ENCODE measurements around the gene NOD1.
"Not testable (repeated sequence)": the region's sequence is repeated elsewhere in the genome, so short reads cannot be mapped to it uniquely, and the experiment has no call there.

NOD1 gene

DNA sequence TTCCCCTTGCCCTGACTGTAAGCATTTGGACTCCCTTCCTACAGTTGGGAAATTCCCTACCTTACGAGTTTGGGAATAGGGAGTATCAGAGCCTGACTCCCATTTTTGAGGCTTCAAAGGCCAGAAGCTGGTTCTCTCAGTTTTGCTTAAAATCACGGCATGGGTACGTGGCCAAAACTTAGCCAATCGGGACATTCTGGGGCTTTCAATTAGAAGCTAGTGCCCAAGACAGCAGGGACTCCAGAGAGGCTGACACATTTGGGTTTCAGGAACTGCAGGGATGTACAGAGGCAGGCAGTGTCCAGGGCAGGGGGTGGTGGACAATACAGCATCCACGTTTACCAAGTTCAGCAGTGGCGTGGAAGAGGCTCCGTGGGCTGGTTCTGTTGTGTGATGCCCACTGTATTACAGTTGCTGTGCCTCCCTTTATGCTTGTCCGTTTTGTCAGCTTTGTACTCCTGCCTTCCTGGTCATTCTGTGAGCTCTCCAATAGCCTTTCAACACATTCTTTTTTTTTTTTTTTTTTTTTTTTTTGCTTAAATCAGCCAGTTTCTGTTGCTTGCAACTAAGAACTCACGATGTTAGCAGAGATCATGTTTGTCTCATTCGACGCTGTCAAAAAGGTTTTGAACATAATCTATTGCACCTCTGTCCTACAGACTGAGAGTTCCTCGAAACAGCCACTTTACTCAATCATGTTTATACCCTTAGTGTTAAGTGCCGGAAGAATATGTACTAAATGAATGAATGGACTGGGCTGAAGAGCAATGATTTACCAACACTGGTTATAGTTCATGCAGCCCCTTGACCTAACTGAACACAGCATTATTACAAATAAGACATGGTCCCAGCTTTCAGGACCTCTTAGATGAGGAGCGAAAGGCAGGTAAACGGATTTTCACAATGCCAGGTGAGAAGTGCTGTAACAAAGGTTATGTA, 25.0 kb upstream of the NOD1 start:
- DNase-seq (ENCODE audit: low spot score): no peak

GRCh38 chr7:30502470-30503251, 24.1 kb upstream of the NOD1 start:
- DNase-seq (ENCODE audit: low spot score): no peak

GRCh38 chr7:30501264-30501663, 22.7 kb upstream of the NOD1 start:
- no peak for DNase-seq (ENCODE audit: low spot score)

DNA sequence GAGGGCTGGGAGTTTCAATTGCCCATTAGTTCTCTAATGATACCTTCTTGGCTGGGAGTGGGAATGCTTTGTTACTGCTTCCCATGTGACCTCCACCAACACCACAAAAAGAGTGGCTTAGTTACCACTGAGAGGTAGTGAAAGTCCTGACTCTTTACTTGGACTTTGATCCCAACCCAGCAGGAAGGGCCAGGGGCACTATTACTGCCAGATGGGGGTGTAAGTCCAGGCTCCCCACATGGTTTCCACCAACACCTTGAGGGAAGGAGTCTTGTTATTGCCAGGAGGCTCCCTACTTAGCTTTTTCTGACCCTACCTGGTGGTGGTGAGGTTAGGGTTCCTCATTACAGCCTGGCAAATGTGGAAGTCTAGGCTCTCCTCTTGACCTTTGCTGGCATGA, 14.6 kb upstream of the NOD1 start:
- no peak for DNase-seq (ENCODE audit: low spot score)

GRCh38 chr7:30491417-30491816, 12.8 kb upstream of the NOD1 start:
- no peak for DNase-seq (ENCODE audit: low spot score)

GRCh38 chr7:30487371-30487770, 8.8 kb upstream of the NOD1 start:
- no peak for DNase-seq (ENCODE audit: low spot score)

- DNase-seq (ENCODE audit: low spot score): no peak
Measured at GRCh38 chr7:30485667-30486066, 7.1 kb upstream of the NOD1 start.

GRCh38 chr7:30481416-30481815, 2.8 kb upstream of the NOD1 start:
- not testable (repeated sequence) for DNase-seq (ENCODE audit: low spot score)

- peak; percentile 28 for DNase-seq (ENCODE audit: low spot score)
Measured at GRCh38 chr7:30479202-30480120, 877 bp upstream of the NOD1 start.

DNA sequence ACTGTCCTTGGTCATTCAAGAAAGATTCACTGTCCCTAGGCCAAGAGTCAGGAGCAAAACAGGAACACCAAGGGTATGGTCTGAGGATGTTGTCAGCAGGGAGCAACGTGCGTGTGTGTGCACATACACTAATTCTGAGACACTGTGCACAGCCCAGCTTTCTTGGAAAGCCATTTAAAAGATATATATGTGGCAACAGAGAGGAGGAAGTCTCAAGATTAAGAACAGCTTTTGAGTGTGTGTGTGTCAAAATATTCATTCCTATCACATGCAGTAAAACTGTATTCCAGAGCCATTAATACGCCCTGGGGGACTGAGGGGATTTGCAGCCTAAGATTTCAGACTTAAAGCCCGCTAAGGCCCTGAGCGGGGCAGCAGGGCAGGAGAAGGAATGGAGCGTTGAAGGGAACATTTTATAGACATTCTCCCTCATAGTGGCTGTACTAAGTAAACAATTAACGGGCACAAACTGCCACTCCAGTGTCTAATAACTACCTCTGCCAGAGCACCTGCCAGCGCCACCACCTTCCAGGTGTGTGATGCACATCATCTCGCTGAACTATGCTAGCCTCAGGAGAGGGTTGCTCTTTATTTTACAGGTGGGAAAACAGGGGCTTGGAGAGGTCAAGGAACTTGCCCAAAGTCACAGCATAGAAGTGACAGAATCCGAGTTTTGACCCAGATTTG, 2.0 kb downstream of the NOD1 start:
- DNase-seq (ENCODE audit: low spot score): no peak

DNA sequence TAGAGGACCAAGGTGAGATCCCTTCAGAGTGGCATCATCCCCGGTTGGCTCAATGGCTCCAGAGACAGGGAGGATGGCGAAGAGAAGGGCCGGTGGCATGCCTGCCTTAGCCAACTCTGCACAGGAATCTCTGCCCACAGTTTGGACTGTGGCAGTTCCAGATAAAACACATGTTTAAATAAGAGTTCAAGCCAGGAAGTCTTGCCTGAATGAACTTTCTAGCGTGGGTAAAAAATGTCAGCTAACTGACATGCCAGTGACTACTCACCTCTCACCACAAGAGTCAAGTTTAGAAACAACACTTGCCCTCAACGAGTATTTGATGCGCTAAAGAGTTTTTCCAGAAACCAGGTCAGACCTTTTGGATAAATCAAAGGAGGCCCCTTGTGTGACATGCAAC, 3.0 kb downstream of the NOD1 start:
- DNase-seq (ENCODE audit: low spot score): no peak

- no peak for DNase-seq (ENCODE audit: low spot score)
Measured at GRCh38 chr7:30474893-30475292, 3.7 kb downstream of the NOD1 start.

DNA sequence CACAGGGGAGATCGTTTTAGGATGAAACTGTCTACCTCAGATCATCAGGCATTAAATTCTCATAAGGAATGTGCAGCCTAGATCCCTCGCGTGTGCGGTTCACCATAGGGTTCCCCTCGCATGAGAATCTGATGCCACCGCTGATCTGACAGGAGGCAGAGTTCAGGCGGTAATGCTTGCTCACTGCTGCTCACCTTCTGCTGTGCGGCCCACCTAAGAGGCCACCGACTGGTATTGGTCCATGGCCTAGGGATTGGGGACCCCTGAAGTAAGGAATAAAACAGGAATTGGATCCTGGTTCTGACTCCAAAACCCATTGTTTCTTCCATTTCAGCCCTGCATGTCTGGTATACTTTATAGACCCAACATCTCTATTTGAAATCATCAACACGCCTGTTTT, 4.1 kb downstream of the NOD1 start:
- no peak for DNase-seq (ENCODE audit: low spot score)

DNA sequence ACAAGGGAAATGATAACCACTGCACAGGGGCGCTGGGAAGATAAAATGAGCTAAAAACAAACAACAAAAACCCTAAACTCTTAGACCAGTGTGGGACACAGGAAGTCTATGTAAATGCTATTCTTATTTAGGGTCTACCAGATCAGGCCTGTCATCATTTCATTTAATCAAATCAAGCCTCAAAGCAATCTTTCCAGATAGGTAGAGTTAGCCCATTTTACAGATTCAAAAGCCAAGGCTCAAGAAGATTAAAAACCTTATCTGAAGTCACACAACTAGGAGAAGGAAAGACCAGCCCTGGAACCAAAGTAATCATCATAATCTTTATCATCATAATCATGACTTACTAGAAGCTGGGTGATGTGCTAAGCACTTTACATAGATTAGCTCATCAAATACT, 4.7 kb downstream of the NOD1 start:
- no peak for DNase-seq (ENCODE audit: low spot score)

GRCh38 chr7:30472784-30473775, 5.5 kb downstream of the NOD1 start:
- DNase-seq (ENCODE audit: low spot score): no peak

DNA sequence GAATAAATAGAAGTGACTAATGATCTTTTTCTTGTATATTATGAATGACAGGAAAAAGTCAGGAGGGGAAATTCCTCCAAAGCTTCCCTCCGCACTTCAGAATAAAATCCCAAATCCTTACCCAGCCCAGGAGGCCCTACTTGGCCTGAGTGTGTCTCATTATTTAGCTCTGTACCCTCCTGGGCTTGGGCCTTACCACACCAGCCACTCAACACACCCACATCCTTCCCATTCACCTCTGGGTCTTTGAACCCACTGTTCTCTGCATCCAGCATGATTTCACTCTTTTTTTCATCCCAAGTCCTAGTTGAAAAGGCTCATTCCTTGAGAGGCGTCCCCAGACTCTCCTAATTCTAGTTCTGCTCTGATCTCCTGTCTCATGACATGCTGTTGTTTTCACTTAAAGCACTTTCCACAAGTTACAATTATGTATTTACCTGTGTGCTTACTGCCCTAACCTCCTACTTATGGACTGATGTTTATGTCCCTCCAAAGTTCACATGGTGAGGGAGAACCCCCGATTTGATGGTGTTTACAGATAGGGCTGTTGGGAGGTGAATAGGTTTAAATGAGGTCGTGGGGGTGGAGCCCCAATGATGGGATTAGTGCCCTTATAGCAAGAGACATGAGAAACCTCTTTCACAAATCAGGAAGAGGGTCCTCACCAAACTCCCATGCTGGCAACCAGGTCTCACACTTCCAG, 6.4 kb downstream of the NOD1 start:
- no peak for DNase-seq (ENCODE audit: low spot score)

DNA sequence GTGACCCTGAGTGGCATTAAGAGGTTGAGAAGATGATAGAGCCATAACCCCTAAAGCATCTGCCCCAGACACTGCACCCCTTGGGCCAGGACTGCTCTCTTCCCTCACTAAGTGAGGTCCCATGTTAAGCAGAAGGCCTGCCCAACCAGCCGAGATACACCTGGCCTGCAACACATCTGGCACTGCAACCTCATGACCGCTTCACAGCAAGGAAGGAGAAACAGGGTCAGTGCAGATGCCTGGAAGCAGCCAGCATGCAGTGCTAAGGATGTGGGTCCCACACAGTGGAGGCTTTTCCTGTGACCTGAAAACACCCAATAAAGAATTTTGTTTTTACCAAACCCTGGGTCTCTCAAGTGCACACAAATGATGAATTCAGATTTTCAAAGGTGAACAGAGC, 7.4 kb downstream of the NOD1 start:
- no peak for DNase-seq (ENCODE audit: low spot score)

DNA sequence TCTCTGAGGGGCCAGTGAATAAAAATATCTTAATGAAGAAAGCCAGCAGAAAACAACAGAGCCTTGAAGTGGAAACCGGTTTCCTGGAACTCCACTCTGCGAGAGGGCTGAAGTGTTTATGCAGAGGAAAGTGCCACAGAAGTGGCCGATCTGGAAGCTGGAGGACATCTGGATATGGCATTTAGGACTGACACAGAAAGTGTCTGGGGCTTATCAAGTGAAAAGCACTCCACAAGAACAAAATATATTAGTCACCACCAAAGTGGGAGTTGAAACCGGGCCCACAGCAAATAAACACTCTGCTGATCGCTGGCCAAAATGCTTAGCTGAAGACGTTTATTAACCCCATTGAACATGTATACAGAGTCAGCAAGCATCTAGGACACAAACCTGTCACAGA, 7.8 kb downstream of the NOD1 start:
- DNase-seq (ENCODE audit: low spot score): peak; percentile 12

DNA sequence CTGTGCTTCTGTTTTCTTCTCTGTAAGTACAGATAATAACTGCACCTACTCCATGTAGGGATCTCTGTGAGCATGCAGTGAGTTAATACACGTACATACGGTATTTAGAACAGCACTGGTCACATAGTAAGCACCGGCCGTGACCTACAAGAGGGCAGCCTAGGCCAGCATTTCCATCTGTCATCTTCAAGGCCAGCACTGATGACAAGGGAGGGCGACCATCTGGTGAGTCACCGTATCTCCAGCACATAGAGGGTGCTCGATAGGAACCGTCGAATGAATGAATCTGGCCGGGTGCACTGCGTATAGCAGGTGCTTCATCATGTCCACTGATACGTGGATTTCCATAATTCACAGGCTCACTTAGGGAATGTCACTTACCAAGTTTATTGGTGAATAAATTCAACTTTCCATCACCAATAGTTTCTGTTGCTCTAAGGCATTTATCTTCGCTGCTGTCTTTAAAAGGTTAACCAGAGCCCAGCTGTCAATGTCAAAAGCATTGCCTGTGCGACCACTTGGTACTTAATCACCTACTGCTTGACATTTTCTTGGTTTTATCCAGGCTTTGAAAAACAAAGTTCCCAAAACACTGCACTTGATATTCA, 8.3 kb downstream of the NOD1 start:
- DNase-seq (ENCODE audit: low spot score): no peak
